Measurements from ENCODE around the gene DPYD. TPM values are rescaled to one million over a fixed set of nuclear protein-coding genes. Genes with fewer than 3 reads are reported as not detected.

The DPYD gene
- total and polyA plus RNA-seq, 4 donors: 17.7 to 99.3 (median 74.4) TPM

DNA sequence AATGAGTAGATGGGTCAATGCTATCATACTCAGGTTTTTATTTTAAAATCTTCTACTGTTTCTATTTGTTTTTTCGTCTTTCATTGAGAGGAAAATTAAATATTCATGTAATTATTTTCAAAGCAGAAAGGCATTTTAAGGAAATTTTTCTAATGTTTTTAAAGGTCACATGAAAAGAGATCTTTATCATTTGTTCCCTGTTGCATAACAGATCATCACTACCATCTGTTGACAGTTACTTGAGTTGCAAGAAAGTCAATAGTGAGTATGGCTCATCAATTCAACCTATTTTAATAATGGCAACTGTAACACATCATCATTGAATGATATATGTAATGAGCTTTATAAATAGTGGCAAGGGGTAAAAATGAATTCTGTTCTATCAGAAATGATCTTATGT, 369.7 kb downstream of the DPYD start:
- H3K4me3 ChIP-seq: no peak overlapping the region
- ATAC-seq (ENCODE audit: insufficient read depth, low FRiP score) (no peak), DNase-seq (no peak)
- TF ChIP-seq, protein P1, sequence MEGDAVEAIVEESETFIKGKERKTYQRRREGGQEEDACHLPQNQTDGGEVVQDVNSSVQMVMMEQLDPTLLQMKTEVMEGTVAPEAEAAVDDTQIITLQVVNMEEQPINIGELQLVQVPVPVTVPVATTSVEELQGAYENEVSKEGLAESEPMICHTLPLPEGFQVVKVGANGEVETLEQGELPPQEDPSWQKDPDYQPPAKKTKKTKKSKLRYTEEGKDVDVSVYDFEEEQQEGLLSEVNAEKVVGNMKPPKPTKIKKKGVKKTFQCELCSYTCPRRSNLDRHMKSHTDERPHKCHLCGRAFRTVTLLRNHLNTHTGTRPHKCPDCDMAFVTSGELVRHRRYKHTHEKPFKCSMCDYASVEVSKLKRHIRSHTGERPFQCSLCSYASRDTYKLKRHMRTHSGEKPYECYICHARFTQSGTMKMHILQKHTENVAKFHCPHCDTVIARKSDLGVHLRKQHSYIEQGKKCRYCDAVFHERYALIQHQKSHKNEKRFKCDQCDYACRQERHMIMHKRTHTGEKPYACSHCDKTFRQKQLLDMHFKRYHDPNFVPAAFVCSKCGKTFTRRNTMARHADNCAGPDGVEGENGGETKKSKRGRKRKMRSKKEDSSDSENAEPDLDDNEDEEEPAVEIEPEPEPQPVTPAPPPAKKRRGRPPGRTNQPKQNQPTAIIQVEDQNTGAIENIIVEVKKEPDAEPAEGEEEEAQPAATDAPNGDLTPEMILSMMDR (IDR thresholded peaks at IDR 0.05; ENCODE audit: control extremely low read depth, extremely low read depth): no peak
- no peaks in the 10 kb centered on the region for H3K4me1 ChIP-seq (ENCODE audit: control insufficient read depth in 5 of 5, insufficient read depth in 5 of 5, low read length in 5 of 5)
- no peaks in the 10 kb centered on the region for H3K9me3 ChIP-seq (ENCODE audit: control insufficient read depth in 4 of 4, insufficient read depth in 3 of 4, low read length in 3 of 4)
- H3K27ac ChIP-seq (ENCODE audit: low read depth in 1 of 2, low read length in 1 of 2): no peak overlapping the region
- 93 to 95% methylated on average over 1 of the region's 1 CpG for WGBS, 2 donors
- peaks cover 0 to 6% (median 3%) of the 10 kb centered on the region in 4 donors for H3K36me3 ChIP-seq (ENCODE audit: control insufficient read depth in 4 of 4, insufficient read depth in 4 of 4, low read length in 4 of 4)
- no peaks in the 10 kb centered on the region for H3K27me3 ChIP-seq (ENCODE audit: control insufficient read depth in 3 of 3, insufficient read depth in 3 of 3, low read length in 2 of 3)
- no peak overlapping the region for H3K9ac ChIP-seq (ENCODE audit: insufficient read depth in 1 of 2, low read length in 2 of 2)

DNA sequence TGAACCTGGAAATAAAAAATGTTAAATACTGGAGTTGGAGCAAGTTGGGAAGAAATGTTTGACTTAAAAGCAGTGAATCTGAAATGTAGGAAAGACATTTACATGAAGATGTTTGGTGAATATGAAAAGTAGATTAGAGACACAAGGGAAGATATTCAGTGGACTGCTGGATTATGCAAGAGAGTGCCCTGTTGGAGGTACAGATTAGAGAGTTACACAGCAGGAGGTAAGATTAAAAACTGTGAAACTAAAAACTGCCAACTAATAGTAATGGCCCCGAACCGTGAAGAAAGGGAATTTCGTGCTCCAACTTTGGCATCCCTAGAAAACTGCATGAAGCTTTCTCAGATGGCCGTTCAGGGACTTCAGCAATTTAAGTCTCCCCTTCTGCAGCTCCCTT, 375.4 kb downstream of the DPYD start:
- no peaks in the 10 kb centered on the region for H3K4me1 ChIP-seq (ENCODE audit: control insufficient read depth in 5 of 5, insufficient read depth in 5 of 5, low read length in 5 of 5)
- H3K9me3 ChIP-seq (ENCODE audit: control insufficient read depth in 4 of 4, insufficient read depth in 3 of 4, low read length in 3 of 4): no peaks in the 10 kb centered on the region
- no peak overlapping the region for H3K27ac ChIP-seq (ENCODE audit: low read depth in 1 of 2, low read length in 1 of 2)
- DNase-seq: no peak
- H3K36me3 ChIP-seq (ENCODE audit: control insufficient read depth in 4 of 4, insufficient read depth in 4 of 4, low read length in 4 of 4): peaks cover 0 to 8% (median 6%) of the 10 kb centered on the region in 4 donors
- TF ChIP-seq, protein P1 (IDR thresholded peaks at IDR 0.05; ENCODE audit: control extremely low read depth, extremely low read depth): no peak
- 95 to 98% methylated on average over 4 of the region's 4 CpGs for WGBS, 2 donors
- ATAC-seq (ENCODE audit: insufficient read depth, low FRiP score): no peak
- no peaks in the 10 kb centered on the region for H3K27me3 ChIP-seq (ENCODE audit: control insufficient read depth in 3 of 3, insufficient read depth in 3 of 3, low read length in 2 of 3)
- H3K4me3 ChIP-seq: no peak overlapping the region
- no peak overlapping the region for H3K9ac ChIP-seq (ENCODE audit: insufficient read depth in 1 of 2, low read length in 2 of 2)

DNA sequence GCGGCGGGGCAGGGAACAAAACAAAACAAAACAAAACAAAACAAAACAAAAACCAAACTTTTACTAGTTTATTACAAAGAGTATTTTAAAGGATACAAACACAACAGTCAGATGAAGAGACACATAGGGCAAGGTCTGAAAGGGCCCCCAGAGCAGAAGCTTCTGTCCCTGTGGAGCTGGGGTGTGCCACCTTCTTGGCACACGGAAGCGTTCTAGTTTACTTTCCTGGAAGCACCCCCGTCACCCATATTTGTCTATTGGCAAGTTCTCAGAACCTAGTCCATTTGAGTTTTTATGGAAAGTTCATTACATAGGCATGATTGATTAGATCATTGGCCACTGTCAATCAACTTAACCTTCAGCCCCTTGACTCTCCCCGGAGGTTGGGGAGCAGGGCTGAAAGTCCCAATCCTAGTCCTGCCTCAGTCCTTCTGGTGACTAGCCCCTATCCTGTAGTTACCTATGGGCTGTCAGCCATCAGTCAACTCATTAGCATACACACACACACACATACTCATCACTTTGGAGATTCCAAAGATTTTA, 380.4 kb downstream of the DPYD start:
- peaks cover 0 to 6% (median under 1%) of the 10 kb centered on the region in 4 donors for H3K36me3 ChIP-seq (ENCODE audit: control insufficient read depth in 4 of 4, insufficient read depth in 4 of 4, low read length in 4 of 4)
- H3K27ac ChIP-seq (ENCODE audit: low read depth in 1 of 2, low read length in 1 of 2): no peak overlapping the region
- WGBS, 2 donors: 96 to 97% methylated on average over 6 of the region's 6 CpGs
- no peaks in the 10 kb centered on the region for H3K27me3 ChIP-seq (ENCODE audit: control insufficient read depth in 3 of 3, insufficient read depth in 3 of 3, low read length in 2 of 3)
- TF ChIP-seq, protein P1 (IDR thresholded peaks at IDR 0.05; ENCODE audit: control extremely low read depth, extremely low read depth): no peak
- H3K9ac ChIP-seq (ENCODE audit: insufficient read depth in 1 of 2, low read length in 2 of 2): no peak overlapping the region
- no peaks in the 10 kb centered on the region for H3K9me3 ChIP-seq (ENCODE audit: control insufficient read depth in 4 of 4, insufficient read depth in 3 of 4, low read length in 3 of 4)
- ATAC-seq (ENCODE audit: insufficient read depth, low FRiP score): no peak
- no peaks in the 10 kb centered on the region for H3K4me1 ChIP-seq (ENCODE audit: control insufficient read depth in 5 of 5, insufficient read depth in 5 of 5, low read length in 5 of 5)
- no peak overlapping the region for H3K4me3 ChIP-seq
- DNase-seq: no peak

DNA sequence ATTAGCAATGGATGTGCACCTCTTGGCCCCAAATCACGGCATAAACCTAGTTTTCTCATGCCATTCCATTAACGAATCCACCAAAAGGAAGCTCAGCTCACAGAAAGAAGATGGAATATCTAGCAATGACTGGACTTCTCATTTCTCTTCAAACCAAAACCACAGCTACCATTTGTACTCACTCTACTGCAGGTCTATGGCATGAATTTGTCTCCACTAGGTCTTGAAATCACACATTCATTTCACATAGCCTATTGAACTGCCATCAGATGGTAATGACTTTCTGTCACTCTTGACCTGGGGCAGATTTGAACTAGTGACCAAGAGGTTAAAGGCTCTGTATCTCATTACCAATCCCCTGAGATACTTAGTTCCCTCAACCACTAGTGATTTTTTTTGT, 382.7 kb downstream of the DPYD start:
- H3K27me3 ChIP-seq (ENCODE audit: control insufficient read depth in 3 of 3, insufficient read depth in 3 of 3, low read length in 2 of 3): no peaks in the 10 kb centered on the region
- DNase-seq (no peak), ATAC-seq (ENCODE audit: insufficient read depth, low FRiP score) (no peak)
- TF ChIP-seq, protein P1 (IDR thresholded peaks at IDR 0.05; ENCODE audit: control extremely low read depth, extremely low read depth): no peak
- peaks cover 0 to 2% (median under 1%) of the 10 kb centered on the region in 4 donors for H3K36me3 ChIP-seq (ENCODE audit: control insufficient read depth in 4 of 4, insufficient read depth in 4 of 4, low read length in 4 of 4)
- H3K9me3 ChIP-seq (ENCODE audit: control insufficient read depth in 4 of 4, insufficient read depth in 3 of 4, low read length in 3 of 4): no peaks in the 10 kb centered on the region
- no peak overlapping the region for H3K27ac ChIP-seq (ENCODE audit: low read depth in 1 of 2, low read length in 1 of 2)
- H3K4me1 ChIP-seq (ENCODE audit: control insufficient read depth in 5 of 5, insufficient read depth in 5 of 5, low read length in 5 of 5): no peaks in the 10 kb centered on the region
- no peak overlapping the region for H3K4me3 ChIP-seq
- 96 to 97% methylated on average over 2 of the region's 2 CpGs for WGBS, 2 donors
- H3K9ac ChIP-seq (ENCODE audit: insufficient read depth in 1 of 2, low read length in 2 of 2): no peak overlapping the region

Data from lung (tissue), 12 donors.